Measurements from ENCODE around the gene H2AZ1. TPM values are rescaled to one million over a fixed set of nuclear protein-coding genes. Genes with fewer than 3 reads are reported as not detected.
A peak's percentile ranks its signal among the peaks of the same experiment; 100 is the strongest.

Gene H2AZ1
- 10 to 100 TPM; 86.6 to 99.2 TPM for total RNA-seq
- polyA plus RNA-seq = 100 to 1,000 TPM; 128 to 189 TPM
- long read RNA-seq, donor 1, transcript H2AFZ-201 (5 exons, 979 nt) = major isoform, 118 of 127 reads
- long read RNA-seq, donor 1, partial matches to known transcripts = 1 of 127 reads
- long read RNA-seq, donor 1, other reads (novel, unspliced or antisense) = 7 of 127 reads
- long read RNA-seq, donor 2, transcript H2AFZ-201 (5 exons, 979 nt) = major isoform, 29 of 30 reads
- long read RNA-seq, donor 2, partial matches to known transcripts = 0 of 30 reads
- long read RNA-seq, donor 2, other reads (novel, unspliced or antisense) = 1 of 30 reads

DNA sequence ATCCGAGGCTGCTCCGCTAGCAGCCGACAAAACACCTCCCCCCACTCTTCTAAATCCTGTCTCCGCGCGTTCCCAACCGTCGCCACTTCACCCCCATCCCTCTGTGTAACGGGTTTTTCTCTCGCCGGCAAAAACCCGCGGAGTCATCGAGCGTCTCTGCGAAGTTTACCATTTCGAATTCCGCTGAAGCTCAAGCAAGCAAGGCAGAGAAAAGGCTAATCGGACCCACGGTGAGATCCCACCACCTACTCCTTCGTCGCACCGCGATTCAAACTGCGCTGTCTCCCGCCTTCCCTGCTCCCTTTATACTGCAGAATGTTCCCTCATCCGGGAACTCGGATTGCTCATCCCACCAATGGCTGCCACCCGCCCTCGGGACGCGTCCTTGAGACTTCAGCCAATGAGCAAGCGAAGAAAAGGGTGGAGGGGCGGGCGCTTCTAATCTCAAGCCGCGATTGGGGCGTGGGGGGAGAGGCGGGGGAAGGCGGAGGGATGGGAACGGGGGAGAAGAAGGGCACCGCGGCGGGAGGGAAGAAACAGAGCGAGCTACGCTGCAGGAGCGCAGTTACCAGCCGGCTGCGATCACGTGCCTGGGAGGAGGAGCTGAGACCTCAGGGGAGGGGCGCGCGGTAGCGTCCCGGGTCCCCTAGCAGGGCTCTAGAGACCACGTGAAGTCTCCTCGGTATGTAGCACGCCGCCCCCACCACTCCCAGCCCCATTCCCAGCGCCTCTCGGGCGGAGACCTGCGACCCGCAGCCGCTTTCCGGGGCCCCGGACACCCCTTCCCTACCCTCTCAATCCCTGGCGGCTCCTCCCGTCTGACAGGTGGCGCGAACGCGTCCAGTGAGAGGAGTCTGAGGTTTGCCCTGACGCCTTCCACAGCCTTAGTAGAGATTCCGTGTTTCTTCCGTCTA is at the start of gene H2AZ1:
Gene H2AZ1, minus strand, starts transcription at position 277 of the 914 bp plus-strand sequence. Its CDS starts 105 bp downstream, at position 172.
- DNase-seq (peak; percentile 99 to 100), ATAC-seq (ENCODE audit: low FRiP score) (peak; percentile 95)
- Histone ChIP-seq H3K9me3 (ENCODE audit: control insufficient read depth, low read length) (no peaks in the 10 kb centered on the region), H3K36me3 (ENCODE audit: control insufficient read depth in 1 of 2, insufficient read depth in 2 of 2, low read length in 1 of 2) (no peaks in the 10 kb centered on the region), H3K27me3 (ENCODE audit: control insufficient read depth in 1 of 2, insufficient read depth in 2 of 2, low read length in 1 of 2) (no peaks in the 10 kb centered on the region), H3K4me1 (ENCODE audit: control insufficient read depth in 1 of 2, insufficient read depth in 2 of 2, low read length in 2 of 2) (no peaks in the 10 kb centered on the region), H3K4me3 (ENCODE audit: low read length in 2 of 2) (peak within 1 kb of the TSS; percentile 88 to 90), H3K27ac (ENCODE audit: low read depth in 1 of 2, low read length in 2 of 2) (peak within 1 kb of the TSS in 1 of 2 donors; percentile 76)
- WGBS, 2 donors = 0 to 1% methylated on average over 60 to 76 of the region's 76 CpGs
- intact Hi-C loops (cut with DNase I) = loop anchor here (2.0 to 5.0 kb wide), 3 partner anchors 58 to 389 kb away; partner anchors contain the start of gene LAMTOR3 (in 2 of the 2)

DNA sequence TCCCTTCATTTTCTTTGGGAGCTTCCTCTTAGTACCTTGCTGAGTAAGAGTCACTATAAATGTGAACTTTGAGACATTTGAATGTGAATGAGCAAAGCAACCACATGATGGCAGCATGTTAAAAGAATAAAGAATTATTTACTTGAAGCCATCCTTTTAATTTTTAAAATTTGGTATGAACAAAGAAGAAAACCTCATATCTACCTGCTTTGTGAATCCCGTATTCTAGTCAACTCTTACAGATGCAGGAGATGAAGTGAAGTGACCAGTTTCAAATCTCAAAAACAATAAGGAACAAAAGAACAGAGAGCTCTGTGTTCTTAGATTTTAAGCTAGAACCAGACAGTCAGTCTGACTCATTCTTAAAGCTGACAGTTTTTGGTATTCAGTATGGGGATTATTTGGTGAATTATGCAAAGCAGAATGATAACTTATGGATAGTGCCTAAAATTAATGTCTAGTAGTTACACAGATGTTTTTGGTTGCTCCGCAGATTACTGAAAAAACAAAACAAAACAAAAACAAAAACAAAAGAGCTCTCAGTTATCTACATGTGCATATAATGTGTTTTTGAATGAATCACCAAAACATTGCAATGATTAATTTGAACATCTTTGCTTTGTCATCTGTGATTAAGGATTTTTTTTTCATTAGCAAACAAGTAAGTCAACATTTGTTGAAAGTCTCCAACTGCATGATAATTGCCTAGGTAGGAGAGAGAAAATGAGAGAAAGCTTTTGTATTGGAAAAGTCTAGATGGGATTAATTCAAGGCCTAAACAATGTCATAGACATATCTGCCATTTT is 48.2 kb upstream of the H2AZ1 start:
- Histone ChIP-seq H3K27ac (ENCODE audit: low read depth in 1 of 2, low read length in 2 of 2) (no peak overlapping the region), H3K4me1 (ENCODE audit: control insufficient read depth in 1 of 2, insufficient read depth in 2 of 2, low read length in 2 of 2) (no peaks in the 10 kb centered on the region), H3K4me3 (ENCODE audit: low read length in 2 of 2) (no peak overlapping the region), H3K9me3 (ENCODE audit: control insufficient read depth, low read length) (no peaks in the 10 kb centered on the region), H3K36me3 (ENCODE audit: control insufficient read depth in 1 of 2, insufficient read depth in 2 of 2, low read length in 1 of 2) (no peaks in the 10 kb centered on the region), H3K27me3 (ENCODE audit: control insufficient read depth in 1 of 2, insufficient read depth in 2 of 2, low read length in 1 of 2) (no peaks in the 10 kb centered on the region)
- ATAC-seq (ENCODE audit: low FRiP score) = no peak
- WGBS, 2 donors = 55 to 58% methylated on average over 2 of the region's 2 CpGs
- intact Hi-C loops (cut with DNase I) = no loop called here
- no peak for DNase-seq

DNA sequence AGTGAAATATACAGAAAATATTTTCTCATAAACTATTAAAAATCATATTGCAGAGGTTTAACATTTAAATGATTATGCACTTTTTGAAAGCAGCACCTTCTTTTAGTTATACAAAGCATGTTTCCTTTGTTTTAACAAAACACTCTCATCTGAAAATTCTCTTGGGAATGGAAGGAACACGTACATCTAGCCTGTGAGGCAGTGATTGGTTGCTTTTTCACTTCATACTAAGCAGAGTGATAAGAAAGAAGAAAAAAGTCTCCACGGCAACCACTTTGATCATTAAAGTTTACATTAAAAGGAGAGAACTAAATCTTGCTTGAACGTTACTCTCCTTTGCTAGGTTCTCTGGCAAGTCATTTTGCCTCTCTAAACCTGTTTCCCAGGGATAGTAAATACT is 41.7 kb upstream of the H2AZ1 start:
- DNase-seq (no peak), ATAC-seq (ENCODE audit: low FRiP score) (no peak)
- Histone ChIP-seq H3K4me1 (ENCODE audit: control insufficient read depth in 1 of 2, insufficient read depth in 2 of 2, low read length in 2 of 2) (no peaks in the 10 kb centered on the region), H3K27ac (ENCODE audit: low read depth in 1 of 2, low read length in 2 of 2) (no peak overlapping the region), H3K4me3 (ENCODE audit: low read length in 2 of 2) (no peak overlapping the region), H3K27me3 (ENCODE audit: control insufficient read depth in 1 of 2, insufficient read depth in 2 of 2, low read length in 1 of 2) (no peaks in the 10 kb centered on the region), H3K36me3 (ENCODE audit: control insufficient read depth in 1 of 2, insufficient read depth in 2 of 2, low read length in 1 of 2) (no peaks in the 10 kb centered on the region), H3K9me3 (ENCODE audit: control insufficient read depth, low read length) (no peaks in the 10 kb centered on the region)
- 7 to 8% methylated on average over 3 of the region's 3 CpGs for WGBS, 2 donors
- intact Hi-C loops (cut with DNase I) = no loop called here

DNA sequence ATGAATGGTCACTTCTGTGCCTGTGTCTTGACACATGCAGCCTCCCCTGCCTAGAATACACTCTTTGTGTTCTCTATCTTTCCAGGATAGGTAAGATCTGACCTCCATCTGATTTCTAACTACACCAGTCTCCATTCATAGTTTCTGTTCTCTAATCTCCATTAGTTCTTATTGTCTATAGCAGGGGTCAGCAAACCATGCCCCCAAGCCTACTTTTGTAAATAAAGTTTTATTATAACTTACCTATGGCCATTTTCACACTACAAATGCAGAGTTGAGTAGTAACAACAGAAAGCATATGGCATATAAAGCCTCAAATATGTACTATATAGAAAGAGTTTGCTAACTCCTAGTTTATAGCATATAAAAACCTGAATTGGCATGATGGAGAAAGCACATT is 37.6 kb upstream of the H2AZ1 start:
- Histone ChIP-seq H3K9me3 (ENCODE audit: control insufficient read depth, low read length) (no peaks in the 10 kb centered on the region), H3K4me3 (ENCODE audit: low read length in 2 of 2) (no peak overlapping the region), H3K27ac (ENCODE audit: low read depth in 1 of 2, low read length in 2 of 2) (no peak overlapping the region), H3K27me3 (ENCODE audit: control insufficient read depth in 1 of 2, insufficient read depth in 2 of 2, low read length in 1 of 2) (no peaks in the 10 kb centered on the region), H3K4me1 (ENCODE audit: control insufficient read depth in 1 of 2, insufficient read depth in 2 of 2, low read length in 2 of 2) (no peaks in the 10 kb centered on the region), H3K36me3 (ENCODE audit: control insufficient read depth in 1 of 2, insufficient read depth in 2 of 2, low read length in 1 of 2) (no peaks in the 10 kb centered on the region)
- ATAC-seq (ENCODE audit: low FRiP score) = no peak
- intact Hi-C loops (cut with DNase I) = no loop called here
- no peak for DNase-seq

DNA sequence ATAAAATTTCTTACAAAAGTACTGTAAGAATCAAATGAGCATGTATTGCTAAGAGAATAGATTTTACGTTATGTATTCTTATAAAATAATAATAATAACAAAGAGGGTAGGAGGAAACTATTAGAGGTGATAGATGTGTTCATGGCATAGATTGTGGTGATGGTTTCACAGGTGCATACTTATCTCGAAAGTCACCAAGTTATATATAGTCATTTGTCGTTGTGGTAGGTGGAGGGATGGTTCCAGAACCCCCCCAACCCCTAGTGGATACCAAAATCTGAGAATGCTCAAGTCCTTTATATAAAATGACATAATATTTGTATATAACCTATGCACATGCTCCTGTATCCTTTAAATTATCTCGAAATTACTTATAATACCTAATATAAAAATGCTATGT is 36.7 kb upstream of the H2AZ1 start:
- no peaks in the 10 kb centered on the region for H3K36me3 ChIP-seq (ENCODE audit: control insufficient read depth in 1 of 2, insufficient read depth in 2 of 2, low read length in 1 of 2)
- H3K4me3 ChIP-seq (ENCODE audit: low read length in 2 of 2) = no peak overlapping the region
- no peaks in the 10 kb centered on the region for H3K9me3 ChIP-seq (ENCODE audit: control insufficient read depth, low read length)
- no peaks in the 10 kb centered on the region for H3K27me3 ChIP-seq (ENCODE audit: control insufficient read depth in 1 of 2, insufficient read depth in 2 of 2, low read length in 1 of 2)
- no peak for DNase-seq
- intact Hi-C loops (cut with DNase I) = no loop called here
- no peaks in the 10 kb centered on the region for H3K4me1 ChIP-seq (ENCODE audit: control insufficient read depth in 1 of 2, insufficient read depth in 2 of 2, low read length in 2 of 2)
- ATAC-seq (ENCODE audit: low FRiP score) = no peak
- H3K27ac ChIP-seq (ENCODE audit: low read depth in 1 of 2, low read length in 2 of 2) = no peak overlapping the region
- WGBS, 2 donors = 85 to 87% methylated on average over 4 of the region's 4 CpGs

DNA sequence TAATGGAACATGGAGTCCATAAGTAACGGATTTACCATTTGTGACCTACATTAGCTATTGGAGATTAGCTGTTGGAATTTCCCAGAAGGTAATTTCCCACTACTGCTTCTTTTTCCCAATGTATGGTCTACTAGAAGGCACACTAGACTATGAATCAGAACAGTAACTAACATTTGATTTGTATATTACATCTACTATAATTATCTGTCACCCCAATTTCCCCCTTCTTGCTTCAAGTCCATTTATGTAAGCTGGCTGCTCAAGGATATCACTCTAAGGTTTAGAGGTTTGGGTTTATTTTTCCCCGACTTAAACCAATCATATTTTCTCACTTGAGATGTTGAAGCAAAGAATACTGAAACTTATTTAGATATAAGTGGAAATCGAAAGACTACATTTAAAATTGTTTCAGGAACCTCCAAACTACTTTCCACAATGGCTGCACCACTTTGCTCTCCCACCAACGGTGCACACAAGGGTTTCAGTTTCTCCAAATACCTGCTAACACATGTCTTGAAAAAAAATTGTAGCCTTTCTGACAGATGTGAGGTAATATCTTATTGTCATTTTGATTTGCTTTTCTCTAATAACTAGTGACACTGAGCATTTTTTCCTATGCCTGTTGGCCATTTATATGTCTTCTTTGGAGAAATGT is 33.3 kb upstream of the H2AZ1 start:
- no peaks in the 10 kb centered on the region for H3K36me3 ChIP-seq (ENCODE audit: control insufficient read depth in 1 of 2, insufficient read depth in 2 of 2, low read length in 1 of 2)
- no peaks in the 10 kb centered on the region for H3K9me3 ChIP-seq (ENCODE audit: control insufficient read depth, low read length)
- no peaks in the 10 kb centered on the region for H3K27me3 ChIP-seq (ENCODE audit: control insufficient read depth in 1 of 2, insufficient read depth in 2 of 2, low read length in 1 of 2)
- ATAC-seq (ENCODE audit: low FRiP score) (no peak), DNase-seq (no peak)
- intact Hi-C loops (cut with DNase I) = no loop called here
- H3K4me1 ChIP-seq (ENCODE audit: control insufficient read depth in 1 of 2, insufficient read depth in 2 of 2, low read length in 2 of 2) = no peaks in the 10 kb centered on the region
- H3K4me3 ChIP-seq (ENCODE audit: low read length in 2 of 2) = no peak overlapping the region
- WGBS, 2 donors = 88% methylated on average over 4 of the region's 4 CpGs
- no peak overlapping the region for H3K27ac ChIP-seq (ENCODE audit: low read depth in 1 of 2, low read length in 2 of 2)

DNA sequence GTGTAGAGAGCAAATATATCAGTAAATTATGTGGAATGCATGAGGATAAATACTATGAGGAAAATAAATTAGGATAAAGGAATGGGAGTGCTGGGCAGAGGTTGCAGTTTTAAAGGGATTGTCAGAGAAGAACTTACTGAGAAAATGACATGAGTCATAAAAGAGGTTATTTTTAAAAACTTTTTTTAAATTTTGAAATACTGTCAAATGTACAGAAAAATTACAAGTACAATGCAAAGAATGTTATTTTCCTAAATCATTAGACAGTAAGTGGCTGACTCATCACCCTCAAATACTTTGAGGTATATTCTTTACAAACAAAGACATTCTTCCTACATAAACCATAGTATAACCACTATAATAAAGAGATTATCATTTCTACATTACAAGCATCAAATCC is 29.8 kb upstream of the H2AZ1 start:
- Histone ChIP-seq H3K27ac (ENCODE audit: low read depth in 1 of 2, low read length in 2 of 2) (no peak overlapping the region), H3K9me3 (ENCODE audit: control insufficient read depth, low read length) (no peaks in the 10 kb centered on the region), H3K27me3 (ENCODE audit: control insufficient read depth in 1 of 2, insufficient read depth in 2 of 2, low read length in 1 of 2) (no peaks in the 10 kb centered on the region), H3K36me3 (ENCODE audit: control insufficient read depth in 1 of 2, insufficient read depth in 2 of 2, low read length in 1 of 2) (no peaks in the 10 kb centered on the region), H3K4me3 (ENCODE audit: low read length in 2 of 2) (no peak overlapping the region), H3K4me1 (ENCODE audit: control insufficient read depth in 1 of 2, insufficient read depth in 2 of 2, low read length in 2 of 2) (no peaks in the 10 kb centered on the region)
- DNase-seq (no peak), ATAC-seq (ENCODE audit: low FRiP score) (no peak)
- intact Hi-C loops (cut with DNase I) = no loop called here

DNA sequence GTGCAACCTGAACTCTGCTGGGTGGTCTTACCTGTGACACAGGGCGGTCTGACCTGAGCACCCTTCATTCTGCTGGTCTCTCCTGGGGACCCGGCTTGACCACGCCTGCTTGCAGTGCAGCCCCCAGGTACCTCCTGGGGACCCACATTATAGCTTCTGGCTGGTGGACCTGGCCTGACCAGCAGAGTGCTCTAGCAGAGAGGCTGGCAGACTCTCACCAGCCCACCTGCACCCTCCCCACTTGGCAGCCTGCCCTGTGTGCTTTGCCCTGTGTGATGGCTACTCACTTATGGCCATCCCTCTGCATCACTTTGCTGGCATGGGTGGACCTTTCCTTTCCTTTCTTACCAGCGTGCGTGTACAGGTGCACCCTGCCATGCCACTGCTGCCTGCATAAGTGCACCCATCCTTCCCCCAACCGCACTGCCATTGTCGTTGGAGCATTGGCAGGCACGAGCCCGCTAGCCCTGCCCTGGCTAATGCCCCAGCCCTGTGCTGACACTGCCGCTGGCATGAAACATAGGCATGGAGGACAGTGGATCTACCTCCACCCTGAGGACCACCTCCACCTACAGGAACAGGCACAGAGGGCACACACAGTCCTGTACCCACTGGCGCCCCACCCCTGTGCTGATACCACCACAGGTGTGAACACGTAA is 21.5 kb upstream of the H2AZ1 start:
- DNase-seq (peak in 1 of 2 donors; percentile 58), ATAC-seq (ENCODE audit: low FRiP score) (no peak)
- no peak overlapping the region for H3K4me3 ChIP-seq (ENCODE audit: low read length in 2 of 2)
- no peak overlapping the region for H3K27ac ChIP-seq (ENCODE audit: low read depth in 1 of 2, low read length in 2 of 2)
- no peaks in the 10 kb centered on the region for H3K9me3 ChIP-seq (ENCODE audit: control insufficient read depth, low read length)
- no peaks in the 10 kb centered on the region for H3K36me3 ChIP-seq (ENCODE audit: control insufficient read depth in 1 of 2, insufficient read depth in 2 of 2, low read length in 1 of 2)
- H3K27me3 ChIP-seq (ENCODE audit: control insufficient read depth in 1 of 2, insufficient read depth in 2 of 2, low read length in 1 of 2) = no peaks in the 10 kb centered on the region
- intact Hi-C loops (cut with DNase I) = no loop called here
- H3K4me1 ChIP-seq (ENCODE audit: control insufficient read depth in 1 of 2, insufficient read depth in 2 of 2, low read length in 2 of 2) = no peaks in the 10 kb centered on the region
- 95 to 97% methylated on average over 12 of the region's 12 CpGs for WGBS, 2 donors

Data from aorta (tissue), 5 donors.